ENCODE results near the gene SLC6A20.

SLC6A20 gene

GRCh38 chr3:45719655-45720487 is 76.5 kb downstream of the SLC6A20 start:
- no peak for DNase-seq (ENCODE audit: low read depth, low spot score)

- no peak for DNase-seq (ENCODE audit: low read depth, low spot score)
Observed at GRCh38 chr3:45716790-45717336, 79.5 kb downstream of the SLC6A20 start.

- no peak for DNase-seq (ENCODE audit: low read depth, low spot score)
Observed at GRCh38 chr3:45715945-45716344, 80.4 kb downstream of the SLC6A20 start.

GRCh38 chr3:45712434-45713110 is 83.8 kb downstream of the SLC6A20 start:
- peak; percentile 11 for DNase-seq (ENCODE audit: low read depth, low spot score)

- DNase-seq (ENCODE audit: low read depth, low spot score), result no peak
Observed at GRCh38 chr3:45711931-45712330, 84.4 kb downstream of the SLC6A20 start.

GRCh38 chr3:45705839-45706808 is 90.2 kb downstream of the SLC6A20 start:
- DNase-seq (ENCODE audit: low read depth, low spot score), result no peak

Measured in ELF-1 (cell line).